Measurements from ENCODE around the gene PLCG2. TPM values are rescaled to one million over a fixed set of nuclear protein-coding genes. Genes with fewer than 3 reads are reported as not detected.
A peak's percentile ranks its signal among the peaks of the same experiment; 100 is the strongest.

PLCG2 gene
- total and polyA plus RNA-seq, 7 donors = 1.6 to 24.8 (median 3.6) TPM

- intact Hi-C loops (cut with DNase I) = no loop called here
- TF ChIP-seq POLR2A (IDR thresholded peaks at IDR 0.05) = no peak
- peak in 1 of 4 donors; percentile 21 for TF ChIP-seq POLR2AphosphoS5 (IDR thresholded peaks at IDR 0.05)
- no peak for TF ChIP-seq CTCF (IDR thresholded peaks at IDR 0.05)
- no peaks in the 10 kb centered on the region for H3K4me1 ChIP-seq
- 55 to 73% methylated on average over 9 of the region's 9 CpGs for WGBS, 2 donors
- no peaks in the 10 kb centered on the region for H3K9me3 ChIP-seq
- H3K4me3 ChIP-seq = no peak overlapping the region
- no peak overlapping the region for H3K27ac ChIP-seq
- no peaks in the 10 kb centered on the region for H3K27me3 ChIP-seq
- no peaks in the 10 kb centered on the region for H3K36me3 ChIP-seq
- DNase-seq = peak; percentile 21
Measured at GRCh38 chr16:81902025-81902424, 122.9 kb downstream of the PLCG2 start.

- Histone ChIP-seq H3K27me3 (no peaks in the 10 kb centered on the region), H3K36me3 (no peaks in the 10 kb centered on the region), H3K9me3 (no peaks in the 10 kb centered on the region), H3K27ac (no peak overlapping the region), H3K4me3 (no peak overlapping the region), H3K4me1 (no peaks in the 10 kb centered on the region)
- 96% methylated on average over 8 of the region's 8 CpGs for WGBS, 2 donors
- intact Hi-C loops (cut with DNase I) = no loop called here
- peak; percentile 28 for DNase-seq
- TF ChIP-seq EP300 (IDR thresholded peaks at IDR 0.05) (no peak), POLR2AphosphoS5 (IDR thresholded peaks at IDR 0.05) (no peak), POLR2A (IDR thresholded peaks at IDR 0.05) (no peak), CTCF (IDR thresholded peaks at IDR 0.05) (no peak)
Measured at GRCh38 chr16:81904320-81904719, 125.2 kb downstream of the PLCG2 start.

DNA sequence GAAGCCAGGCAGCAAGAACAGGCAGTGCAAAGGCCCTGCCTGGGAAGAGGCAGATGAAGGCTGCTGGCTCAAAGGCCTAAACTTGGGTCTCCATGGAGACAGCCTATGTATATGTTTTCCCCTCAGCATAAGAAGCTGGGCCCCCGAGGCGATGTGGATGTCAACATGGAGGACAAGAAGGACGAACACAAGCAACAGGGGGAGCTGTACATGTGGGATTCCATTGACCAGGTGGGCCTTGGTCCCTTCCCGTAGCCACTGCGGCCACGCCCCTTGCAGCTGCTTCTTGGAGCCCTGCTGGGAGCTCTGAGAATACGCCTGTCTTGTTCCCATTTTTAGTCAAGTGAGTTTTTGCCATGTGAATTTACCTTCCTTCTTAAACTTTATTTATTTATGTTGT is 126.2 kb downstream of the PLCG2 start:
- TF ChIP-seq EP300 (IDR thresholded peaks at IDR 0.05) (no peak), POLR2AphosphoS5 (IDR thresholded peaks at IDR 0.05) (no peak), CTCF (IDR thresholded peaks at IDR 0.05) (no peak)
- 84 to 87% methylated on average over 7 of the region's 7 CpGs for WGBS, 2 donors

GRCh38 chr16:81907681-81908080 is 128.6 kb downstream of the PLCG2 start:
- Histone ChIP-seq H3K4me3 (no peak overlapping the region), H3K9me3 (no peaks in the 10 kb centered on the region), H3K27me3 (no peaks in the 10 kb centered on the region), H3K4me1 (no peaks in the 10 kb centered on the region), H3K36me3 (no peaks in the 10 kb centered on the region), H3K27ac (no peak overlapping the region)
- intact Hi-C loops (cut with DNase I) = no loop called here
- DNase-seq = peak; percentile 40
- 78 to 86% methylated on average over 8 of the region's 8 CpGs for WGBS, 2 donors
- no peak for TF ChIP-seq POLR2A (IDR thresholded peaks at IDR 0.05)
- no peak for TF ChIP-seq CTCF (IDR thresholded peaks at IDR 0.05)
- TF ChIP-seq POLR2AphosphoS5 (IDR thresholded peaks at IDR 0.05) = no peak
- TF ChIP-seq EP300 (IDR thresholded peaks at IDR 0.05) = no peak

More for the DNA sequence above, 126.2 kb downstream of the PLCG2 start:
- Histone ChIP-seq H3K9me3 (no peaks in the 10 kb centered on the region), H3K4me3 (no peak overlapping the region), H3K36me3 (no peaks in the 10 kb centered on the region), H3K4me1 (no peaks in the 10 kb centered on the region), H3K27me3 (no peaks in the 10 kb centered on the region), H3K27ac (no peak overlapping the region)
- DNase-seq = peak; percentile 58
- intact Hi-C loops (cut with DNase I) = no loop called here
